Stimulated activated CD8-positive, alpha-beta memory T cell treated with anti-CD3 and anti-CD28 coated beads, Interleukin-15, amount 100 ng/mL, for 1 hour (primary cell): ENCODE data around the gene HELZ.

Experiments
- DNase-seq: peaks from one replicate; pipeline ENCODE4 v3.0.0-alpha.2; 2020; ENCODE audit warnings: low read depth

The HELZ gene

GRCh38 chr17:67074781-67075180 is 170.2 kb downstream of the HELZ start:
- DNase-seq = no peak

- DNase-seq = no peak
Observed at GRCh38 chr17:67072885-67073284, 172.1 kb downstream of the HELZ start.

- no peak for DNase-seq
Observed at GRCh38 chr17:67071595-67071994, 173.4 kb downstream of the HELZ start.

GRCh38 chr17:67069603-67070136 is 175.3 kb downstream of the HELZ start:
- no peak for DNase-seq

GRCh38 chr17:67068999-67069398 is 176.0 kb downstream of the HELZ start:
- no peak for DNase-seq

- no peak for DNase-seq
Observed at GRCh38 chr17:67067571-67068482, 177.2 kb downstream of the HELZ start.

GRCh38 chr17:67066717-67067116 is 178.3 kb downstream of the HELZ start:
- no peak for DNase-seq

- DNase-seq = no peak
Observed at GRCh38 chr17:67063141-67063540, 181.9 kb downstream of the HELZ start.

- DNase-seq = no peak
Observed at GRCh38 chr17:67059372-67059771, 185.6 kb downstream of the HELZ start.

- DNase-seq = no peak
Observed at GRCh38 chr17:67058036-67058435, 187.0 kb downstream of the HELZ start.

- no peak for DNase-seq
Observed at GRCh38 chr17:67056746-67057490, 188.1 kb downstream of the HELZ start.

GRCh38 chr17:67055811-67056745 is 188.9 kb downstream of the HELZ start:
- DNase-seq = no peak

- no peak for DNase-seq
Observed at GRCh38 chr17:67055041-67055443, 190.0 kb downstream of the HELZ start.

GRCh38 chr17:67054608-67055007 is 190.4 kb downstream of the HELZ start:
- no peak for DNase-seq

- DNase-seq = no peak
Observed at GRCh38 chr17:67054011-67054591, 190.9 kb downstream of the HELZ start.

- no peak for DNase-seq
Observed at GRCh38 chr17:67053438-67054000, 191.5 kb downstream of the HELZ start.

GRCh38 chr17:67052720-67053437 is 192.1 kb downstream of the HELZ start:
- no peak for DNase-seq

- no peak for DNase-seq
Observed at GRCh38 chr17:67051837-67052236, 193.2 kb downstream of the HELZ start.

GRCh38 chr17:67051155-67051538 is 193.8 kb downstream of the HELZ start:
- DNase-seq = no peak

- DNase-seq = no peak
Observed at GRCh38 chr17:67050471-67051154, 194.4 kb downstream of the HELZ start.
